Fibroblast of skin of right quadriceps (primary cell): ENCODE data around the gene HACE1.
A peak's percentile ranks its signal among the peaks of the same experiment; 100 is the strongest.

ENCODE experiments used
- DNase-seq: peaks from one replicate; pipeline ENCODE4 v3.0.0-alpha.2; 2013

HACE1 gene

GRCh38 chr6:104729433-104729832 is 130.3 kb downstream of the HACE1 start:
- DNase-seq: no peak

DNA sequence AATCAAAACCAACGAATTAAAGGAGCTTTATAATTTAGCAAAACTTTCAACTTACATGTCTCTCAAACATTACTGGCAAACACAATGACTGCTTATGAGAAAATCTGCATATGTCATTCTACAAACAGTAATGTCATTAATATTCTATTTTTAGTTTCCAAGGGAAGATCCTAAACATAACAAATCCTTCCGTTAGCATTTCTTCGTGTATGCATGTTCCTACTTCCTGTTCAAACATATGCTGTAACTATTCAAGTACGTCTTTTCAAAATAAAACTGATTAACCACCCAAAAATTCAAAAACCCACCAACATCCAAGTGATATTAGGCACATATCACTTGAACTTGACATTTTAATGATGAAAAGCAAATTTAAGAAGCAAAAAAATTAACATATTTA is 131.3 kb downstream of the HACE1 start:
- DNase-seq: peak; percentile 60

DNA sequence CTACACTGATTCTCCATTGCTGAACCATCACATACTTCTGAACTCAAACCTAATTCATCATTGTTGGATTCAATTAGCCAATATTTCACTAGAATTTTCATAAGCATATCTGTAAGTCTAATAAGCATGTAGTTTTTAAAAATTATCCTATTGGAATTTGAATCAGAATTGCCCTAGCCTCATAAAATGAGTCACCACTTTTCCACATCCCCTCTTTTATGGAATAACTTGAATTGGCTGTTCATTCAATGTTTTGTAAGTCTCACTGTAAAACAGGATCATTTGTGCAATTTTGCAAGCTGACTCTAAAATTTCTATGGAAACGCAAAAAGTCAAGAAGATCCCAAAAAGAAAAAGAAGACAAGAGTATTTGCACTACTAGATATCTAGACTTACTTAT is 141.0 kb downstream of the HACE1 start:
- peak; percentile 23 for DNase-seq

DNA sequence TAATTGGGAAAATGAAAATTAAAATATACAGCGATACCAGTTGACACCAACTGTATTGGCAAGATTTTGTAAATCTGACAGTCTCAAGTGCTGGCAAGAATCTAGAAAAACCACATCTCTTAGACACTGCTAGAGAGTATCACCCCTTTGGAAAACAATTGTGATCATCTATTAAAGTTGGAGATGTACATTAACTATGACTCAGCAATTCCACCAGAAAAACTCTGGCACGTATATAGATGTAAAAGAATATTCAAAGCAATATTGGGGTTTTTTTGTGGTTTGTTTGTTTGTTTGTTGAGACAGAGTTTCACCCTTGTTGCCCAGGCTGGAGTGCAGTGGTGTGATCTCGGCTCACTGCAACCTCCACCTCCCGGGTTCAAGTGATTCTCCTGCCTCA is 142.9 kb downstream of the HACE1 start:
- DNase-seq: no peak

DNA sequence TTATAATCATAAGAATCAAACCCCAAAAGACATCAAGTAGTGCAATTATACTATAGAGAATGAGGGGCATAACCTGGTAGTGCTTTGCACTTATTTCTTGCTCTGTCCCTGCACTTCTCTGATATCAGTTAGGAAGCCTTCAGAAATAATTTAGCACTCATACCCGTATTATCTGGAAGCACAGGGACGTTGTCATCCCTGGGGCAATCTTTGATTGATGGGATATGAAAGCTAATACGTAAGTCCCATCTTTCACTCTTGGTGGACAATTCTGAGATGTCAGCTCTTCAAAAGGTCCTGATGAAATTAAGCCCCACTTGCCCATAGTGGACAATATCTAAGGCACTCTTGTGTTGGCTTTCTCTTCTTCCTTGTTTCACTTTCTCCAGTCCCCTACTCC is 144.9 kb downstream of the HACE1 start:
- DNase-seq: no peak

GRCh38 chr6:104713982-104714381 is 145.7 kb downstream of the HACE1 start:
- no peak for DNase-seq

DNA sequence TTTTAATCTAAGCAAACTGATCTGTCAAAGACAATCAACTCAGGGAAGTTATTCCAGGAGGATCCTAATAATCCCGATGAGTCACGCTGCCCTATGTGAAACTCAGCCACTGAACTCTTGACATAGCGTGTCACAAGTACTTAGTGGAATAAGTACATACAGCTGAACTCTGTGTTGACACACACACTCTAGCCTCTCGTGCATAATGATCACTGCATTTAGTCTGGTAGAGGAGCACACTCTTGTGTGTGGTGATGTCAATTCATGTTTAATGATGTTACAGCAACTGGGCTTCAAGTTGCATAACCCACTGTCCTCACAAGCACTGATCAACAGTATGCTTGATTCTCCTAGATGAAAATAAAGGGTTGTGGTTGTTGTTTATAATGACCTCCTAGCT is 148.3 kb downstream of the HACE1 start:
- DNase-seq: peak; percentile 68

GRCh38 chr6:104710543-104711335 is 149.0 kb downstream of the HACE1 start:
- no peak for DNase-seq

- no peak for DNase-seq
These were observed 153.7 kb downstream of the HACE1 start for GRCh38 chr6:104705916-104706442.

- peak; percentile 71 for DNase-seq
These were observed 154.5 kb downstream of the HACE1 start for GRCh38 chr6:104705095-104705707.

DNA sequence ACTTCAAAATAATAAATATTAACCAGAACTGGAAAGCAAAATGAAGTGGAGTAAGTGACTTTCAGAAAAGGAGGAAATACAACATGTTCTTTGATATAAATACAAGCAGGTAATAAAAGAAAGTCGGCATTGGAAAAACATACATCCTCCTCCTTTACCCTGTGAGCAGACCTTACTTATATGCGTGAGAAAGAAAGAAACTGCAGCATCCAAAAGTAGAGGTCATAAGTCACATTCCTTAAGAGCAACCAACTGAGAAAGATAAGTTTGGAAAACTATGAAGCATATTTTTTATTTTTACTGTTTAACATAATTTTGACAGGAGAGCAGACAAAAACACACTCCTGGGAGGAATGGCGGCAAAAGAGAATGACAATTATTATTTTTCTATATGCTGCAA is 155.5 kb downstream of the HACE1 start:
- DNase-seq: no peak

- no peak for DNase-seq
These were observed 157.4 kb downstream of the HACE1 start for GRCh38 chr6:104702126-104702841.

DNA sequence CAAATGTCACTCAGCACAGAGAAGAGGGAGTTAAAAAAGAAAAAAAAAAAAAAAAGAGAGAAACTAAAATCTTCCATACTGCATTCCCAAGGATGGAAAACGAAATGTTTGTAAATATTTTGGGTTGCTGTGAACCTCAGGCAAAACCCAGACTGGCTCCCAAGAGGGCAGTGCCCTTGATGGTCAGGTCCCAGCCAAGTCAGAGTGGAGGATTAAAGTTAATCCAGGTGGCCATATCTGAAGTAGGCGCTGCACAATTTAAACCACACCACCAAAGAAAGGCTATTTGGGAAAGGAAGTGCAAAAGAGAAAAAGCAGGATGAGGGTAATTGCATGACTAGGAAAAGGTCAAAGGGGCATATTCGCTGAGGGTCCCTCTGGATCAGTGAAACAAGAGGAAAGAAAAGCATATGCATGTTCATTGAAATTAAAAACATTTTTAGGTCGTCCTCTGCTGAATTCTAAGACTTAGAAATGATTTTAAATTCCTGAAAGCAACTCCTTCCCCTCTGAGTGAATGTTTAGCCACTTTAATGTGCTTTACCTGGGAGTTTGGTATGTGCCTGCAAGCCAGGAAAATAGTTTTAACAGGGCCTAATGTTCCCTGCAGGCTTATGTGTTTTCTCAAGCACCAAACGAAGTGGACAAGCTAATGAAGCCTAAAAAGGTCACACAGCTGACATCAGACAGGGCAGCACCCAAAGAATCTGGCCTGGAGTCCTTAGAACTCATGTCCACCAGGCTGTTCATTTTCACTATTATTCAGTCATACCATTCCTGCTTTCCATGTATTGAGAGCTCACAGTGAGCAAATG is 159.1 kb downstream of the HACE1 start:
- no peak for DNase-seq

- no peak for DNase-seq
These were observed 160.0 kb downstream of the HACE1 start for GRCh38 chr6:104699593-104700329.

- DNase-seq: no peak
These were observed 160.7 kb downstream of the HACE1 start for GRCh38 chr6:104698979-104699378.

DNA sequence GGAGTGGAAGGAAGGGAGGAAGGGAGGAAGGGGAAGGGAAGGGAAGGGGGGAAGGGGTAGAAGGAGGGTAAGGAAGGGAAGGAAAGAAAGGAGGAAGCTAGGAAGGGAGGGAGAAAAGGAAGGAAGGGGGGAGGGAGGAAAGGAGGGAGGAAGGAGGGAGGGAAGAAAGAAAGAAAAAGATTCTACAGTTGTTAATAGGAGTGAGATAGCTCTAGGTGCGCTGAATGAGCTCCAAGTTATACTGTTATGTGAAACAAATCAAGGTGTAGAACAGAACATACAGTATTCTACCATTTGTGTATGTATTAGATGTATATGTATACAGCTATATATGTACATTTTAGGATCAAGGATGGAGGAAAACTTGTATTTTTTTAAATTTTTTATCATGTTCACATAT is 167.7 kb downstream of the HACE1 start:
- DNase-seq: no peak

DNA sequence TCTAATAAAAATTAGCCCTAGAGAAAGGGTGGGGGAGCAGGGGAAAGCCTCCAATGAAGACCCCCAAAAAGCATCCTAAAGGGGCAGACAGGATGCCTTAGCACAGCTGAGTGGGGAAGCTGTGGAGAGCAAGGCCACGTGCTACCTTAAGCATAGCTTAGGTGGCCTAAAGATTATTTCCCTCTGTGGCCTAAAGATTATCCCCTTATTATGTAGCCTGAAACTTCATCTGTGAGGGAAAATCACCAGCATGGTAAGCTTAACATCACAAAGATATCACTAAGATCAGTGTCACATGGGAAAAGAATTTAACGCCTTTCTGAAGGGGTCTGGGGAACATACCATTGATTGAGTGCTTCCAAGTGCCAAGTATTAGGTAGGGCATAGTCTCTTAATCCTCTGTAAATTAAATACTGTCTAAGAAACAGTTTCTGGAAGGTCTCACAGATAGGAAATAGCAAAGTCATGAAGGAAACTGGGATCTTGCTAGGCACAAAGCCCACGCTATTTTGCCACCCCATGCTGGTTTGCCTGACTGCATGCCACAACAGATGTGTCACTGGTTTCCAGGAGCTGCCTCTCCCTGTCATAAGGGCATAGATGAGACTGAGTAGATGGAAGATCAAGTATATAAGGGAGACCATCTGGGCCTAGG is 170.0 kb downstream of the HACE1 start:
- DNase-seq: peak; percentile 75

- DNase-seq: no peak
These were observed 171.3 kb downstream of the HACE1 start for GRCh38 chr6:104688283-104688969.

GRCh38 chr6:104686550-104687175 is 173.1 kb downstream of the HACE1 start:
- peak; percentile 34 for DNase-seq

- no peak for DNase-seq
These were observed 173.7 kb downstream of the HACE1 start for GRCh38 chr6:104685871-104686549.
